SH-SY5Y (cell line): ENCODE data around the gene OR7C2.

ENCODE experiments used
- GATA2 ChIP-seq: IDR thresholded peaks from 2 replicates; pipeline ENCODE4 v1.6.1; 2011; ENCODE audit warnings: mild to moderate bottlenecking, low read depth, low read length
- GATA3 ChIP-seq: IDR thresholded peaks from 2 replicates; pipeline ENCODE4 v1.6.1; 2011; ENCODE audit warnings: low read depth, mild to moderate bottlenecking, low read length, moderate library complexity

The OR7C2 gene

DNA sequence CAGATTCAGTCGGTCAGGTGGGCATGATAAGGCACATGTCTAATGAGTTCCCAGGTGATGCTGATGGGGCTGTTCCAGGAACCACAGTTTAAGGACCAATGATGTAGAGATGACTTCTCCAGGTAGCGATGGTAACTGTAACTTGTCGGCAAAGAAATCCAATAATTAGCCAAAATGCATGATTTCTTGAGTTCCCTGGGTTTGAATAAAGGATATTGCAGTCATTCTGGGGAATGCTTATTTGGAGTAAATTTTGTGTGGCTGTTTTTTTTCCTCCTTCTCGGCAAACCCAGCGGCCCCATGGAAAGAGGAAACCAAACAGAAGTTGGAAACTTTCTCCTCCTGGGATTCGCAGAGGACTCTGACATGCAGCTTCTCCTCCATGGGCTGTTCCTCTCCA lies at the start of gene OR7C2:
Gene OR7C2 (plus strand): TSS at position 301 of the 400 bp plus-strand sequence. CDS start 0 bp downstream, at position 301.
- TF ChIP-seq GATA3 (no peak), GATA2 (no peak)

GRCh38 chr19:14901675-14902260 lies 39.5 kb upstream of the OR7C2 start:
- TF ChIP-seq GATA3 (no peak), GATA2 (no peak)

- no peak for TF ChIP-seq GATA2
- TF ChIP-seq GATA3, result no peak
Observed at GRCh38 chr19:14906711-14907110, 34.6 kb upstream of the OR7C2 start.

DNA sequence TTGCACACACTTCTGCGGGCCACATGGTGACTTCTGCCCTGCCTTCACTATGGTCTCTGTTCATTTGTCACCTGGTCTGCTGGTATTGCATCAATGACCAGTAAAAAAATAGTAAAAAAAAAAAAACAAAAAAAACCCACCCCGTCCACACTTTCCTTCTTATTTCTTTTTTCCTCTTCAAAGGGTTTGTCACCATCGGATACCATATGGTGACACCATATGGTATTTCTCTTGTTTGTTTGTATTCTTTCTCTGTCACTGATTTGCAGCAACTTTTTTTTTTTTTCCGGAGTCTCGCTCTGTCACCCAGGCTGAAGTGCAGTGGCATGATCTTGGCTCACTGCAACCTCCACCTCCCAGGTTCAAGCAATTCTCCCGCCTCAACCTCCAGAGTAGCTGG lies 26.2 kb upstream of the OR7C2 start:
- TF ChIP-seq GATA2 (no peak), GATA3 (no peak)

DNA sequence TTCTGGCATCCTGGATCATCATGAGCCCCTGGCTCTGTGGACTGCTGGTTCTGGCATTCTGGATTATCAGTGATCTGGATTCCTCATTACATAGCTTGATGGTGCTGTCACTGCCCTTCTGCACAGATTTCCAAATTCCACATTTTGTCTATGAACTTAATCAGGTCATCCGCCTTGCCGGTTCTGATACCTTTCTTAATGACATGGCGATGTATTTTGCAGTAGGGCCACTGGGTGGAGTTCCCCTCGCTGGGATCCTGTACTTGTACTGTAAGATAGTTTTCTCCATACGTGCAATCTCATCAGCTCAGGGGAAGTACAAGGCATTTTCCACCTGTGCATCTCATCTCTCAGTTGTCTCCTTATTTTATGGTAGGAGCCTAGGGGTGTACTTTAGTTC lies 24.4 kb upstream of the OR7C2 start:
- TF ChIP-seq GATA2 (no peak), GATA3 (no peak)

DNA sequence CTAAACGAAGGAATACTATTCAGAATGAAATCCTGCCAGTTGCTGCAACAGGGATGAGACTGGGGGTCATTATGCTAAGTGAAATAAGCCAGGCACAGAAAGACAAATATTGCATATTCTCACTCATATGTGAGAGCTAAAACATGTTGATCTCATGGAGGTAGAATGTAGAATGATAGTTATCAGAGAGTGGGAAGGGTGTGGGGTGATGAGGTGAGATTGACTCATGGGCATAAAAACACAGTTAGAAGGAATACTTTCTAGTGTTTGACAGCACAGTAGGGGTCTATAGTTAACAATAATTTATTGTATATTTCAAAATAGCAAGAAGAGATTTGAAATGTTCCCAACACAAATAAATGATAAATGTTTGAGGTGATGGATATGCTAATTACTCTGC lies 7.8 kb upstream of the OR7C2 start:
- TF ChIP-seq GATA3, result no peak
- no peak for TF ChIP-seq GATA2

- TF ChIP-seq GATA3 (no peak), GATA2 (no peak)
Observed at GRCh38 chr19:14940266-14940665, 1.0 kb upstream of the OR7C2 start.

GRCh38 chr19:14943601-14944000 lies 2.3 kb downstream of the OR7C2 start:
- no peak for TF ChIP-seq GATA3
- TF ChIP-seq GATA2, result no peak

- no peak for TF ChIP-seq GATA3
- no peak for TF ChIP-seq GATA2
Observed at GRCh38 chr19:14944456-14944855, 3.2 kb downstream of the OR7C2 start.

- TF ChIP-seq GATA2, result no peak
- no peak for TF ChIP-seq GATA3
Observed at GRCh38 chr19:14949876-14950275, 8.6 kb downstream of the OR7C2 start.

DNA sequence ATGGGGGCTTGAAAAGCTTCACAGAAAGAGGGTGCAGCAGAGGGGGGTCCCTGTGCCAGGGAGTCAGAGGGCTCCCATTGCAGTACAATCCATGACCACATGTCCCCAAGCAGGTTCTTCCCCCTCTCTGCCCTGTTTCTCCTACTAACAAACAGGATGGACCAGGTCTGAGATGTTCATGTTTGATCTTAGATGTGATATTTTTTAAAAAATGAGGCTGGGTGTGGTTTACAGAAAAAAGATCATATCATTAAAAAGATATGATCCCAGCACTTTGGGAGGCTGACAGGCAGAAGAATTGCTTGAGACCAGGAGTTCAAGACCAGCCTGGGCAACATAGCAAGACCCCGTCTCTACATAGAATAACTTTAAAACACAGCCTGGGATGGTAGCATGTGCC lies 9.1 kb downstream of the OR7C2 start:
- TF ChIP-seq GATA3, result no peak
- no peak for TF ChIP-seq GATA2

DNA sequence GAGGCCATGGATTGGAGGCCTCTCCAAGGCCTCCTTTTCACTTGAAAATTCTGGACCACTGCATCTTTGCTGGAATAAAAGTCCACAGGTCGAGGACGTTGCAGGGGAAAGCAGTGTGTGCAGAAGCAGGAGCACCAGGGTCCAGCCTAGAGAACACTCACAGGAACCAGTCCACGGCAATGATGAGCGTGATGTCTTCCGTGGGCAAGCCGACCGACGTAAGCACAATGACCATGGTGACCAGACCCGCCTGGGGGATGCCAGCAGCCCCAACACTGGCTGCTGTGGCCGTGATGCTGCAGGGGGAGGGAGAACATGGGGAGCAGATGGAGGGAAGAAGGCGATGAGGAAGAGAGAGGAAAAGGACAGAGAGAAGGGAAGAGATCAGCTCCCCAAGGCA lies 11.5 kb downstream of the OR7C2 start:
- TF ChIP-seq GATA3, result no peak
- no peak for TF ChIP-seq GATA2

GRCh38 chr19:14954071-14954655 lies 12.9 kb downstream of the OR7C2 start:
- no peak for TF ChIP-seq GATA3
- no peak for TF ChIP-seq GATA2

- TF ChIP-seq GATA3 (no peak), GATA2 (no peak)
Observed at GRCh38 chr19:14957464-14957863, 16.2 kb downstream of the OR7C2 start.

DNA sequence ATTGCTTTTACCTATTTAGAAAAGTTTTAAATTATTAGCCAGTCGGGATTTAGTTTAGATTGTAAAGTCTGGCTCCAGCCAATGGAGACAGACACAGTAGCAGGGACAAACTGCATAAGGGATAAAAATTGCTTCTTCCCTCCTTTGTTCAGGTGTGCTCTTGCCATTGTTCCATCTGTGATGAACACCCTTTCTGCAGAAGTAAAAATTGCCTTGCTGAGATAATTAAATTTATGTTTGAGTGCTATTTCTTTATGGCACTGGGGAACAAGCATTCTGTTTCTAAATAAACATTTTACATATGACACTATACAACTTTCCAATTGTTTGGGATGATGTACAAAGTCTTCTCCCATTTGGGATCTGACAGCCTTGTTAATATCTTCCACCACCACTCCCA lies 18.0 kb downstream of the OR7C2 start:
- TF ChIP-seq GATA2, result no peak
- TF ChIP-seq GATA3, result no peak
